Body of pancreas (tissue), 4 donors: Measurements from ENCODE around the gene LRRC8C. TPM values are rescaled to one million over a fixed set of nuclear protein-coding genes. Genes with fewer than 3 reads are reported as not detected.
A peak's percentile ranks its signal among the peaks of the same experiment; 100 is the strongest.

Experiments
- ATAC-seq: fragments of 150-250 bp; one replicate; pipeline ENCODE4 v1.9.1; 2016
- DNase-seq, 4 donors: peaks; one replicate each; pipeline ENCODE4 v3.0.0-alpha.2; 2019
- H3K27ac ChIP-seq, 4 donors: fragments of 200-600 bp; sonication (generic); 1 replicate in 3 of 4; 2 replicates in 1 of 4; pipeline versions ENCODE4 v1.5.1 to v1.6.1; 2016 to 2019; ENCODE audit warnings: mild to moderate bottlenecking in 1 of 4, mixed read lengths in 1 of 4, moderate library complexity in 1 of 4
- H3K27me3 ChIP-seq, 2 donors: fragments of 200-600 bp; sonication (generic); one replicate each; pipeline ENCODE4 v1.6.0; 2016; ENCODE audit warnings: mild to moderate bottlenecking in 1 of 2
- H3K36me3 ChIP-seq, 2 donors: fragments of 200-600 bp; sonication (generic); replicated peaks in 1 of 2; 2 replicates each; pipeline ENCODE4 v1.5.1; 2016; ENCODE audit warnings: low read depth in 2 of 2; ENCODE audit not compliant: insufficient read depth in 1 of 2
- H3K4me1 ChIP-seq: fragments of 200-600 bp; sonication (generic); one replicate; pipeline ENCODE4 v1.6.0; 2016
- H3K4me3 ChIP-seq, 2 donors: fragments of 200-600 bp; sonication (generic); 1 replicate in 1 of 2; 2 replicates in 1 of 2; pipeline ENCODE4 v1.5.1; 2016 to 2019
- H3K9me3 ChIP-seq, 3 donors: fragments of 200-600 bp; sonication (generic); 1 replicate in 2 of 3; 2 replicates in 1 of 3; pipeline ENCODE4 v1.5.1; 2016
- POLR2A ChIP-seq, 3 donors: fragments of 450-650 bp; IDR thresholded peaks; one replicate each; pipeline ENCODE4 v1.6.1; 2016; ENCODE audit warnings: antibody characterized with exemption in 3 of 3, mild to moderate bottlenecking in 2 of 3
- WGBS, 2 donors: methylation state at CpG; one replicate each; pipeline ENCODE4 v1.1.5; 2017; 5-methylcytosine and 5-hydroxymethylcytosine counted together
- intact Hi-C: fragments of 100-400 bp; cut with DNase I; formaldehyde crosslinking; loops from one replicate; pipeline ENCODE4 v1.15.1; 2023
- total RNA-seq, 2 donors: library from RNA; depleted of rRNA; stranded (reverse); fragments of >200 nt; gene quantifications; one replicate each; pipeline ENCODE4 v1.1.0, GENCODE V29; 2016
- TF ChIP-seq, protein P1 (sequence below), 7 experiments: fragments of 450-650 bp in 4 of 7; fragments of 200-600 bp in 3 of 7; sonication (generic) in 3 of 7; IDR thresholded peaks; one replicate each; pipeline ENCODE4 v1.5.1; 2016 to 2019; ENCODE audit warnings: antibody characterized with exemption in 7 of 7

Gene LRRC8C
- total RNA-seq, 2 donors from 2014 or later, result 3.4 to 4.6 TPM

GRCh38 chr1:89598450-89599331 lies 34.2 kb upstream of the LRRC8C start:
- Histone ChIP-seq H3K4me3 (no peak overlapping the region), H3K9me3 (no peaks in the 10 kb centered on the region), H3K4me1 (no peaks in the 10 kb centered on the region), H3K36me3 (peaks cover 0 to 1% of the 10 kb centered on the region in 2 donors), H3K27me3 (no peaks in the 10 kb centered on the region), H3K27ac (no peak overlapping the region)
- DNase-seq (no peak), ATAC-seq (peak; percentile 87)
- TF ChIP-seq, protein P1, sequence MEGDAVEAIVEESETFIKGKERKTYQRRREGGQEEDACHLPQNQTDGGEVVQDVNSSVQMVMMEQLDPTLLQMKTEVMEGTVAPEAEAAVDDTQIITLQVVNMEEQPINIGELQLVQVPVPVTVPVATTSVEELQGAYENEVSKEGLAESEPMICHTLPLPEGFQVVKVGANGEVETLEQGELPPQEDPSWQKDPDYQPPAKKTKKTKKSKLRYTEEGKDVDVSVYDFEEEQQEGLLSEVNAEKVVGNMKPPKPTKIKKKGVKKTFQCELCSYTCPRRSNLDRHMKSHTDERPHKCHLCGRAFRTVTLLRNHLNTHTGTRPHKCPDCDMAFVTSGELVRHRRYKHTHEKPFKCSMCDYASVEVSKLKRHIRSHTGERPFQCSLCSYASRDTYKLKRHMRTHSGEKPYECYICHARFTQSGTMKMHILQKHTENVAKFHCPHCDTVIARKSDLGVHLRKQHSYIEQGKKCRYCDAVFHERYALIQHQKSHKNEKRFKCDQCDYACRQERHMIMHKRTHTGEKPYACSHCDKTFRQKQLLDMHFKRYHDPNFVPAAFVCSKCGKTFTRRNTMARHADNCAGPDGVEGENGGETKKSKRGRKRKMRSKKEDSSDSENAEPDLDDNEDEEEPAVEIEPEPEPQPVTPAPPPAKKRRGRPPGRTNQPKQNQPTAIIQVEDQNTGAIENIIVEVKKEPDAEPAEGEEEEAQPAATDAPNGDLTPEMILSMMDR (IDR thresholded peaks at IDR 0.05), result peak in 6 of 7 experiments; percentile 51 to 82 (median 73)
- TF ChIP-seq POLR2A (IDR thresholded peaks at IDR 0.05), result no peak
- 67 to 71% methylated on average over 5 of the region's 5 CpGs for WGBS, 2 donors
- intact Hi-C loops, result loop anchor here (10.0 kb wide), 1 partner anchor 114 kb away; no protein-coding TSS in a partner anchor

- H3K27me3 ChIP-seq, result no peaks in the 10 kb centered on the region
- TF ChIP-seq, protein P1 (IDR thresholded peaks at IDR 0.05), result peak in 1 of 7 experiments; percentile 9
- no peak for TF ChIP-seq POLR2A (IDR thresholded peaks at IDR 0.05)
- H3K4me3 ChIP-seq, result no peak overlapping the region
- DNase-seq (no peak), ATAC-seq (peak; percentile 9)
- whole genome bisulfite sequencing, 2 donors, result 66 to 73% methylated on average over 2 of the region's 2 CpGs
- H3K4me1 ChIP-seq, result no peaks in the 10 kb centered on the region
- peaks cover 0 to 1% of the 10 kb centered on the region in 2 donors for H3K36me3 ChIP-seq
- no peaks in the 10 kb centered on the region for H3K9me3 ChIP-seq
- intact Hi-C loops, result loop anchor here (10.0 kb wide), 1 partner anchor 114 kb away; no protein-coding TSS in a partner anchor
- no peak overlapping the region for H3K27ac ChIP-seq
Observed at GRCh38 chr1:89599332-89599630, 33.6 kb upstream of the LRRC8C start.

DNA sequence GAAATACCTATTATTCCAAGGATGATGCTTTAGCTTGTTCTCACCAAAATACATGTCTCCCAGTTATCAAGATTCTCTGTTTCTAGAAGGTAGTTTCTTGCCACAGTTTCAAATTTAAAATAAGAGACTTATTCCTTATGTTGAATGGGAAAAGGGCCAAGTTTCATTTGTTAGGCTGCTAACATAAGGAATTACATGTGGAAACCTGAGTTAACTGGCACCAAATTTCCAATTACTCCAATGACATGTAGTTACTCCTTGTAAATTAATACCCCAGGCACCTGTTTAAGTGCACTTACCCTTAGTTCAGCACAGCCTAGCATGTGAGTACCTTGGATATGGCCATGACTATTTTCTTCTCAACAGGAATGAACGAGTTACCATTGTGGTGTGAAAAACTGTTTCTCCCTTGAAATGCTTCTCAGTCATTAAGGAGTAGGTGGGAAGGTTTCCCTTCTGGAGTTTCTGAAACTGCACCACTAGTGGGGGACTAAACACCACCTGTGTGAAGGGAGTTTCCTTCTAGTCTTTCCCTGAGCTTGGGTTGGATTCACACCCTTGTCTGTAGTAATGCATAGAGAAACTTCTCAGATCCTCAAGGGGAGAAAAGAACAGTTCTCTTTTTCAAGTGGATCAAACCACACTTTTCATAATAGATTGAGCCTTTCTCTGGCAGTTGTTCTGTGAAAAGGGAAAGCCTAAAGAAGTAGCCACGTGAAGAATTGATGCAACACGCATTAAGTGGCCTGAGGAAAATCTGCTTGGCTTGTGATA lies 32.3 kb upstream of the LRRC8C start:
- no peaks in the 10 kb centered on the region for H3K9me3 ChIP-seq
- DNase-seq, result no peak
- intact Hi-C loops, result no loop called here
- ATAC-seq, result no peak
- 80 to 89% methylated on average over 3 of the region's 3 CpGs for WGBS, 2 donors
- H3K4me1 ChIP-seq, result no peaks in the 10 kb centered on the region
- H3K27ac ChIP-seq, result no peak overlapping the region
- H3K36me3 ChIP-seq, result no peaks in the 10 kb centered on the region
- no peak overlapping the region for H3K4me3 ChIP-seq
- H3K27me3 ChIP-seq, result no peaks in the 10 kb centered on the region
- TF ChIP-seq, protein P1 (IDR thresholded peaks at IDR 0.05), result no peak
- no peak for TF ChIP-seq POLR2A (IDR thresholded peaks at IDR 0.05)

GRCh38 chr1:89602871-89603404 lies 30.0 kb upstream of the LRRC8C start:
- intact Hi-C loops, result no loop called here
- 59% methylated on average over 6 of the region's 6 CpGs for WGBS, 2 donors
- no peaks in the 10 kb centered on the region for H3K4me1 ChIP-seq
- H3K4me3 ChIP-seq, result no peak overlapping the region
- H3K27me3 ChIP-seq, result no peaks in the 10 kb centered on the region
- H3K9me3 ChIP-seq, result no peaks in the 10 kb centered on the region
- H3K27ac ChIP-seq, result no peak overlapping the region
- ATAC-seq (no peak), DNase-seq (no peak)
- no peaks in the 10 kb centered on the region for H3K36me3 ChIP-seq
- TF ChIP-seq POLR2A (IDR thresholded peaks at IDR 0.05), result no peak
- TF ChIP-seq, protein P1 (IDR thresholded peaks at IDR 0.05), result no peak
